Skeletal muscle satellite cell (primary cell): ENCODE results near the gene PNPLA2.

ENCODE experiments used
- H3K27me3 ChIP-seq: 2 replicates; pipeline ENCODE4 v1.7.0; 2013; ENCODE audit warnings: low read length; ENCODE audit not compliant: control insufficient read depth, insufficient read depth
- H3K36me3 ChIP-seq: 2 replicates; pipeline ENCODE4 v1.7.0; 2013; ENCODE audit warnings: mild to moderate bottlenecking, control low read depth, low read length; ENCODE audit not compliant: insufficient read depth
- H3K4me1 ChIP-seq: 2 replicates; pipeline ENCODE4 v1.7.0; 2013; ENCODE audit warnings: low read length; ENCODE audit not compliant: control insufficient read depth, insufficient read depth
- H3K4me2 ChIP-seq: 2 replicates; pipeline ENCODE4 v1.7.0; 2013; ENCODE audit warnings: mild to moderate bottlenecking, low read length
- H3K4me3 ChIP-seq: 2 replicates; pipeline ENCODE4 v1.7.0; 2013; ENCODE audit warnings: low read length
- H3K9ac ChIP-seq: 2 replicates; pipeline ENCODE4 v1.7.0; 2013; ENCODE audit warnings: mild to moderate bottlenecking, low read depth, low read length, moderate library complexity
- H3K9me3 ChIP-seq: replicated peaks from 2 replicates; pipeline ENCODE4 v1.7.0; 2013; ENCODE audit warnings: mild to moderate bottlenecking, control low read depth, low read length

PNPLA2 gene

GRCh38 chr11:864898-865297 is 46.2 kb downstream of the PNPLA2 start:
- Histone ChIP-seq H3K36me3 (peaks cover 51% of the 10 kb centered on the region), H3K4me3 (no peak overlapping the region)

GRCh38 chr11:865462-866430 is 47.0 kb downstream of the PNPLA2 start:
- Histone ChIP-seq H3K4me2 (no peak overlapping the region), H3K36me3 (peaks cover 51% of the 10 kb centered on the region), H3K9me3 (no peaks in the 10 kb centered on the region), H3K4me1 (no peaks in the 10 kb centered on the region), H3K9ac (no peak overlapping the region), H3K4me3 (no peak overlapping the region), H3K27me3 (no peaks in the 10 kb centered on the region)

More at GRCh38 chr11:864898-865297, 46.2 kb downstream of the PNPLA2 start:
- Histone ChIP-seq H3K9ac (no peak overlapping the region), H3K4me2 (no peak overlapping the region), H3K9me3 (no peaks in the 10 kb centered on the region), H3K27me3 (no peaks in the 10 kb centered on the region), H3K4me1 (peaks cover 2% of the 10 kb centered on the region)

- H3K9me3 ChIP-seq, result no peaks in the 10 kb centered on the region
- H3K4me2 ChIP-seq, result no peak overlapping the region
- no peaks in the 10 kb centered on the region for H3K4me1 ChIP-seq
- no peaks in the 10 kb centered on the region for H3K27me3 ChIP-seq
- no peak overlapping the region for H3K9ac ChIP-seq
- H3K36me3 ChIP-seq, result peaks cover 51% of the 10 kb centered on the region
- no peak overlapping the region for H3K4me3 ChIP-seq
These were observed 47.8 kb downstream of the PNPLA2 start for GRCh38 chr11:866481-866880.

- Histone ChIP-seq H3K4me1 (peaks cover 9% of the 10 kb centered on the region), H3K9me3 (no peaks in the 10 kb centered on the region), H3K27me3 (no peaks in the 10 kb centered on the region), H3K36me3 (peaks cover 45% of the 10 kb centered on the region), H3K4me3 (no peak overlapping the region), H3K9ac (no peak overlapping the region), H3K4me2 (no peak overlapping the region)
These were observed 49.2 kb downstream of the PNPLA2 start for GRCh38 chr11:867856-868358.

- Histone ChIP-seq H3K4me1 (peaks cover 9% of the 10 kb centered on the region), H3K36me3 (peaks cover 40% of the 10 kb centered on the region), H3K9me3 (no peaks in the 10 kb centered on the region), H3K27me3 (no peaks in the 10 kb centered on the region), H3K9ac (no peak overlapping the region), H3K4me3 (no peak overlapping the region), H3K4me2 (no peak overlapping the region)
These were observed 49.7 kb downstream of the PNPLA2 start for GRCh38 chr11:868394-868793.

GRCh38 chr11:868802-869201 is 50.1 kb downstream of the PNPLA2 start:
- no peak overlapping the region for H3K4me2 ChIP-seq
- peaks cover 9% of the 10 kb centered on the region for H3K4me1 ChIP-seq
- no peak overlapping the region for H3K9ac ChIP-seq
- no peak overlapping the region for H3K4me3 ChIP-seq
- peaks cover 36% of the 10 kb centered on the region for H3K36me3 ChIP-seq
- no peaks in the 10 kb centered on the region for H3K9me3 ChIP-seq
- no peaks in the 10 kb centered on the region for H3K27me3 ChIP-seq

- Histone ChIP-seq H3K36me3 (peaks cover 29% of the 10 kb centered on the region), H3K4me2 (no peak overlapping the region), H3K4me3 (no peak overlapping the region), H3K9me3 (no peaks in the 10 kb centered on the region), H3K27me3 (no peaks in the 10 kb centered on the region), H3K4me1 (peaks cover 9% of the 10 kb centered on the region), H3K9ac (no peak overlapping the region)
These were observed 50.8 kb downstream of the PNPLA2 start for GRCh38 chr11:869399-870126.

- H3K4me2 ChIP-seq, result no peak overlapping the region
- no peaks in the 10 kb centered on the region for H3K27me3 ChIP-seq
- no peak overlapping the region for H3K9ac ChIP-seq
- H3K36me3 ChIP-seq, result peaks cover 24% of the 10 kb centered on the region
- no peaks in the 10 kb centered on the region for H3K9me3 ChIP-seq
- no peak overlapping the region for H3K4me3 ChIP-seq
- H3K4me1 ChIP-seq, result peaks cover 9% of the 10 kb centered on the region
These were observed 51.4 kb downstream of the PNPLA2 start for GRCh38 chr11:870127-870413.

- no peaks in the 10 kb centered on the region for H3K27me3 ChIP-seq
- peaks cover 22% of the 10 kb centered on the region for H3K36me3 ChIP-seq
- H3K9ac ChIP-seq, result no peak overlapping the region
- H3K9me3 ChIP-seq, result no peaks in the 10 kb centered on the region
- peaks cover 9% of the 10 kb centered on the region for H3K4me1 ChIP-seq
- no peak overlapping the region for H3K4me2 ChIP-seq
- no peak overlapping the region for H3K4me3 ChIP-seq
These were observed 51.7 kb downstream of the PNPLA2 start for GRCh38 chr11:870418-870817.

- H3K4me3 ChIP-seq, result no peak overlapping the region
These were observed 52.8 kb downstream of the PNPLA2 start for GRCh38 chr11:871472-871871.

GRCh38 chr11:872799-873198 is 54.1 kb downstream of the PNPLA2 start:
- H3K27me3 ChIP-seq, result no peaks in the 10 kb centered on the region
- no peaks in the 10 kb centered on the region for H3K9me3 ChIP-seq
- H3K4me2 ChIP-seq, result no peak overlapping the region
- peaks cover 9% of the 10 kb centered on the region for H3K4me1 ChIP-seq
- H3K4me3 ChIP-seq, result no peak overlapping the region
- H3K9ac ChIP-seq, result no peak overlapping the region
- peaks cover 8% of the 10 kb centered on the region for H3K36me3 ChIP-seq

More at GRCh38 chr11:871472-871871, 52.8 kb downstream of the PNPLA2 start:
- Histone ChIP-seq H3K4me2 (no peak overlapping the region), H3K9me3 (no peaks in the 10 kb centered on the region), H3K9ac (no peak overlapping the region), H3K27me3 (no peaks in the 10 kb centered on the region), H3K36me3 (peaks cover 17% of the 10 kb centered on the region), H3K4me1 (peaks cover 9% of the 10 kb centered on the region)
